Panc1 (cell line): ENCODE data around the gene HNRNPCL1. TPM values are rescaled to one million over a fixed set of nuclear protein-coding genes. Genes with fewer than 3 reads are reported as not detected.

Experiments used
- ATAC-seq: fragments of 200-7000 bp; cut with Tn5 transposase; 2 replicates; pipeline ENCODE4 v1.9.1; 2020; ENCODE audit warnings: mild to moderate bottlenecking, moderate library complexity
- BruUV-seq: library from RNA; stranded (reverse); fragments of 400-500 nt; replicated peaks from 2 replicates; lab custom pipeline; 2021; lab: Mats Ljungman, UMichigan
- CTCF ChIA-PET: fragments of 300-600 bp; sonication (Branson Sonifier 250); formaldehyde crosslinking; loops from one replicate; lab custom pipeline; 2022; ENCODE audit warnings: antibody characterized with exemption; lab: Charles Lee
- POLR2A ChIA-PET: fragments of 300-600 bp; sonication (Branson Sonifier 250); formaldehyde crosslinking; loops from one replicate; lab custom pipeline; 2022; ENCODE audit warnings: antibody characterized with exemption; lab: Charles Lee
- DNase-seq: peaks from one replicate; pipeline ENCODE4 v3.0.0-alpha.2; 2010; ENCODE audit warnings: low read depth, low spot score
- H3K27ac ChIP-seq: 2 replicates; pipeline ENCODE4 v1.5.1; 2011; ENCODE audit warnings: mild to moderate bottlenecking, low read length, inconsistent platforms
- H3K27me3 ChIP-seq: fragments of 200-500 bp; sonication (Bioruptor generic); 2 replicates; pipeline ENCODE4 v1.6.0; 2014; ENCODE audit warnings: low read length, inconsistent platforms; ENCODE audit not compliant: control insufficient read depth, insufficient read depth
- H3K36me3 ChIP-seq: fragments of 200-500 bp; sonication (Bioruptor generic); 2 replicates; pipeline ENCODE4 v1.5.1; 2014; ENCODE audit warnings: inconsistent platforms, mild to moderate bottlenecking, low read length, moderate library complexity; ENCODE audit not compliant: control insufficient read depth, insufficient read depth
- H3K4me1 ChIP-seq: 2 replicates; pipeline ENCODE4 v1.5.1; 2011; ENCODE audit warnings: inconsistent platforms, mild to moderate bottlenecking, low read length, moderate library complexity; ENCODE audit not compliant: control insufficient read depth, insufficient read depth
- H3K4me3 ChIP-seq, 2 experiments: 2 replicates each; pipeline ENCODE4 v1.5.1; 2011 to 2012; ENCODE audit warnings: low read depth in 2 of 2, low read length in 2 of 2, mild to moderate bottlenecking in 2 of 2, inconsistent platforms in 1 of 2, moderate library complexity in 1 of 2
- H3K9me3 ChIP-seq: fragments of 200-500 bp; sonication (Bioruptor generic); 2 replicates; pipeline ENCODE4 v1.5.1; 2014; ENCODE audit warnings: low read depth, mild to moderate bottlenecking, inconsistent platforms, low read length, moderate library complexity; ENCODE audit not compliant: control insufficient read depth, insufficient read depth
- CTCF ChIP-seq: fragments of 450-650 bp; IDR thresholded peaks from 2 replicates; pipeline ENCODE4 v1.5.1; 2017; ENCODE audit warnings: mild to moderate bottlenecking
- POLR2AphosphoS5 ChIP-seq: IDR thresholded peaks from 2 replicates; pipeline ENCODE4 v1.6.1; 2012; ENCODE audit warnings: mild to moderate bottlenecking, low read depth, low read length, moderate library complexity
- REST ChIP-seq, 2 experiments: IDR thresholded peaks; 2 replicates each; pipeline ENCODE4 v1.6.1; 2011 to 2012; ENCODE audit warnings: low read depth in 2 of 2, control low read depth in 1 of 2, low read length in 1 of 2, mild to moderate bottlenecking in 1 of 2, moderate library complexity in 1 of 2; ENCODE audit not compliant: insufficient read depth in 1 of 2
- SIN3A ChIP-seq: IDR thresholded peaks from 2 replicates; pipeline ENCODE4 v1.6.1; 2012; ENCODE audit warnings: low read depth, mild to moderate bottlenecking, low read length, moderate library complexity, borderline replicate concordance; ENCODE audit not compliant: insufficient read depth
- TCF7L2 ChIP-seq: IDR thresholded peaks from 2 replicates; pipeline ENCODE4 v1.6.1; 2011; ENCODE audit warnings: mild to moderate bottlenecking, low read depth, low read length, inconsistent platforms
- in situ Hi-C: cut with HindIII; loops from 2 replicates; pipeline ENCODE4 v1.10.0; 2016; ENCODE audit warnings: low sequenced_read_pairs, low pct_unique_long_range_greater_than_20kb
- intact Hi-C: fragments of 100-400 bp; cut with micrococcal nuclease; formaldehyde crosslinking; loops from one replicate; pipeline ENCODE4 v1.10.0; 2022; ENCODE audit not compliant: unreplicated experiment
- total RNA-seq: library from RNA; stranded (reverse); gene quantifications from one replicate; pipeline ENCODE4 v1.2.1, GENCODE V29; 2021; ENCODE audit not compliant: unreplicated experiment

HNRNPCL1 gene
- total RNA-seq, 1 experiment from 2014 or later = not detected

DNA sequence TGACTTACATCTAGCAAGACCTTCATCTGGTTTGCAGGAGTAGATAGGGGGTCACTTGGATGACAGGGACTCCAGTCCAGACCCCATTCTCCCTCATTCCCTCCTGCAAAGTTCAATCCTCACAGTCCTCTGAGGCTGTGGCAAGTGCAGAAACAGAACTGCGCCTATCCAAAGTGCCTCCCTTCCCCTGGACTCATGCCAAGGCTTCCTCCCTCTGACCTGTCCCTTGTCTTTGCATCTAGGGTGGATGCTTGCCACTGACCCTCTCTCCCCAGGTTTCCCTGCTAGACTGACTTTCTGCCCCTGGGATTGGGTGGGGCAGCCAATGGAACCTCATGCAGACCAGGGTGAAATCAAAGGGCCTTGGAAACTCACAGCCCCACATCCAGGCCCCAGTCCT, 38.6 kb downstream of the HNRNPCL1 start:
- H3K4me3 ChIP-seq = no peak overlapping the region
- no peak overlapping the region for H3K27ac ChIP-seq
- DNase-seq (no peak), ATAC-seq (no peak)
- TF ChIP-seq REST (IDR thresholded peaks at IDR 0.05; ENCODE audit: insufficient read depth in 1 of 2, low read depth in 2 of 2, low read length in 1 of 2) = no peak
- TF ChIP-seq CTCF = no peak
- TF ChIP-seq POLR2AphosphoS5 = no peak
- no peak for TF ChIP-seq TCF7L2
- CTCF ChIA-PET = no interaction called here
- in situ Hi-C loops = no loop called here
- POLR2A ChIA-PET = no interaction called here
- no TSS peak for BruUV-seq
- no peaks in the 10 kb centered on the region; the same call in 1 of the 2 replicates for H3K27me3 ChIP-seq
- no peaks in the 10 kb centered on the region for H3K4me1 ChIP-seq
- H3K9me3 ChIP-seq = no peaks in the 10 kb centered on the region
- intact Hi-C loops = no loop called here
- H3K36me3 ChIP-seq = no peaks in the 10 kb centered on the region

GRCh38 chr1:12799730-12800129, 48.8 kb downstream of the HNRNPCL1 start:
- TF ChIP-seq POLR2AphosphoS5 = no peak
- no peak for TF ChIP-seq REST (IDR thresholded peaks at IDR 0.05; ENCODE audit: insufficient read depth in 1 of 2, low read depth in 2 of 2, low read length in 1 of 2)
- no peak for TF ChIP-seq TCF7L2
- no peak for TF ChIP-seq CTCF
- TF ChIP-seq SIN3A = no peak
- intact Hi-C loops = no loop called here
- DNase-seq = no peak
- Histone ChIP-seq H3K27me3 (peaks cover 2% of the 10 kb centered on the region; the same call in 1 of the 2 replicates), H3K9me3 (no peaks in the 10 kb centered on the region), H3K36me3 (no peaks in the 10 kb centered on the region), H3K4me3 (no peak overlapping the region), H3K4me1 (no peaks in the 10 kb centered on the region), H3K27ac (no peak overlapping the region)
- in situ Hi-C loops = no loop called here
- ChIA-PET POLR2A (no interaction called here), CTCF (no interaction called here)
- no TSS peak for BruUV-seq
- no peak for ATAC-seq
